WTC11 (cell line): ENCODE results near the gene SHC3. TPM values are rescaled to one million over a fixed set of nuclear protein-coding genes. Genes with fewer than 3 reads are reported as not detected.

Experiments
- ATAC-seq: fragments of 200-7000 bp; cut with Tn5 transposase; 2 replicates; pipeline ENCODE4 v1.10.0; 2021; ENCODE audit warnings: mild to moderate bottlenecking, moderate library complexity
- Bru-seq: library from RNA; stranded (reverse); fragments of 400-500 nt; gene quantifications from one replicate; lab custom pipeline; 2021; lab: Mats Ljungman, UMichigan
- CTCF ChIA-PET: fragments of 300-600 bp; sonication (Branson Sonifier 250); formaldehyde crosslinking; loops from one replicate; lab custom pipeline; 2021; ENCODE audit warnings: antibody characterized with exemption; lab: Charles Lee
- POLR2A ChIA-PET: fragments of 350-600 bp; sonication (Branson Sonifier 250); formaldehyde crosslinking; loops from one replicate; lab custom pipeline; 2021; ENCODE audit warnings: antibody characterized with exemption; lab: Charles Lee
- DNase-seq: peaks from one replicate; pipeline ENCODE4 v3.0.0; 2021; ENCODE audit warnings: low spot score
- H3K27ac Mint-ChIP-seq: 2 replicates; pipeline ENCODE4 v1.8.0; 2021; ENCODE audit warnings: mixed read lengths
- H3K27me3 Mint-ChIP-seq: 2 replicates; pipeline ENCODE4 v1.8.0; 2021; ENCODE audit warnings: low read depth, mild to moderate bottlenecking, moderate library complexity, mixed read lengths
- H3K36me3 Mint-ChIP-seq: 2 replicates; pipeline ENCODE4 v1.8.0; 2021; ENCODE audit warnings: mixed read lengths
- H3K4me1 Mint-ChIP-seq: 2 replicates; pipeline ENCODE4 v1.8.0; 2022; ENCODE audit warnings: mixed read lengths
- H3K4me3 Mint-ChIP-seq: 2 replicates; pipeline ENCODE4 v1.8.0; 2021; ENCODE audit warnings: mild to moderate bottlenecking, moderate library complexity, mixed read lengths
- H3K9me3 Mint-ChIP-seq: 2 replicates; pipeline ENCODE4 v1.8.0; 2021; ENCODE audit warnings: mixed read lengths
- ARID4B ChIP-seq: sonication (generic); formaldehyde crosslinking; IDR thresholded peaks from 2 replicates; pipeline ENCODE4 v1.8.0; 2023; ENCODE audit warnings: missing genetic modification reagents, mild to moderate bottlenecking, borderline replicate concordance
- CBFB ChIP-seq: sonication (generic); formaldehyde crosslinking; IDR thresholded peaks from 2 replicates; pipeline ENCODE4 v1.8.1; 2022; ENCODE audit warnings: mild to moderate bottlenecking, low read depth, missing genetic modification reagents
- E2F1 ChIP-seq: sonication (generic); formaldehyde crosslinking; IDR thresholded peaks from 2 replicates; pipeline ENCODE4 v1.8.0; 2022; ENCODE audit warnings: mild to moderate bottlenecking, missing genetic modification reagents
- EMX1 ChIP-seq: fragments of 250-450 bp; sonication (Bioruptor Pico); IDR thresholded peaks from 2 replicates; pipeline ENCODE4 v1.8.0; 2021; ENCODE audit warnings: mild to moderate bottlenecking
- ETV6 ChIP-seq: sonication (generic); formaldehyde crosslinking; IDR thresholded peaks from 2 replicates; pipeline ENCODE4 v1.8.1; 2022; ENCODE audit warnings: mild to moderate bottlenecking, missing genetic modification reagents
- FOXP1 ChIP-seq: sonication (generic); formaldehyde crosslinking; IDR thresholded peaks from 2 replicates; pipeline ENCODE4 v1.8.0; 2022; ENCODE audit warnings: missing genetic modification reagents, mild to moderate bottlenecking, moderate library complexity, borderline replicate concordance
- GABPB1 ChIP-seq: sonication (generic); formaldehyde crosslinking; IDR thresholded peaks from 2 replicates; pipeline ENCODE4 v1.8.1; 2023; ENCODE audit warnings: mild to moderate bottlenecking, missing genetic modification reagents
- IRF1 ChIP-seq: sonication (generic); formaldehyde crosslinking; IDR thresholded peaks from 2 replicates; pipeline ENCODE4 v1.8.0; 2023; ENCODE audit warnings: missing genetic modification reagents
- NFE2L1 ChIP-seq: sonication (generic); formaldehyde crosslinking; IDR thresholded peaks from 2 replicates; pipeline ENCODE4 v1.8.1; 2023; ENCODE audit warnings: missing genetic modification reagents
- RORB ChIP-seq: fragments of 250-450 bp; sonication (Bioruptor Pico); IDR thresholded peaks from 2 replicates; pipeline ENCODE4 v1.9.0; 2021; ENCODE audit warnings: mild to moderate bottlenecking
- SMAD4 ChIP-seq: sonication (generic); formaldehyde crosslinking; IDR thresholded peaks from 2 replicates; pipeline ENCODE4 v1.8.0; 2022; ENCODE audit warnings: mild to moderate bottlenecking, missing genetic modification reagents
- TEAD4 ChIP-seq: sonication (generic); formaldehyde crosslinking; IDR thresholded peaks from 2 replicates; pipeline ENCODE4 v1.8.0; 2022; ENCODE audit warnings: mild to moderate bottlenecking, missing genetic modification reagents
- ZNF121 ChIP-seq: sonication (generic); formaldehyde crosslinking; IDR thresholded peaks from 2 replicates; pipeline ENCODE4 v1.8.0; 2023; ENCODE audit warnings: missing genetic modification reagents
- ZNF219 ChIP-seq: sonication (generic); formaldehyde crosslinking; IDR thresholded peaks from 2 replicates; pipeline ENCODE4 v1.8.0; 2023; ENCODE audit warnings: missing genetic modification reagents, mild to moderate bottlenecking, borderline replicate concordance
- ZNF317 ChIP-seq: sonication (generic); formaldehyde crosslinking; IDR thresholded peaks from 2 replicates; pipeline ENCODE4 v1.8.1; 2023; ENCODE audit warnings: low read depth, mild to moderate bottlenecking, moderate library complexity, missing genetic modification reagents, borderline replicate concordance
- ZNF396 ChIP-seq: fragments of 250-450 bp; sonication (Bioruptor Pico); IDR thresholded peaks from 2 replicates; pipeline ENCODE4 v1.8.0; 2021; ENCODE audit warnings: mild to moderate bottlenecking, moderate library complexity, borderline replicate concordance
- ZNF416 ChIP-seq: fragments of 250-450 bp; sonication (Bioruptor Pico); IDR thresholded peaks from 2 replicates; pipeline ENCODE4 v1.9.0; 2021; ENCODE audit warnings: mild to moderate bottlenecking, inconsistent platforms
- ZNF423 ChIP-seq: fragments of 250-450 bp; sonication (Bioruptor Pico); IDR thresholded peaks from 2 replicates; pipeline ENCODE4 v2.1.2; 2022; ENCODE audit warnings: mild to moderate bottlenecking, moderate library complexity
- ZNF671 ChIP-seq: fragments of 250-450 bp; sonication (Bioruptor Pico); IDR thresholded peaks from 2 replicates; pipeline ENCODE4 v1.8.0; 2021; ENCODE audit warnings: mild to moderate bottlenecking
- long read RNA-seq, 3 experiments: library from RNA in 1 of 3; library from capped mRNA in 1 of 3; library from polyadenylated mRNA in 1 of 3; unstranded in 2 of 3; stranded (forward) in 1 of 3; transcript quantifications; one replicate each; pipeline ENCODE4 v2.0.0, GENCODE V29; 2021
- total RNA-seq: library from RNA; stranded (reverse); gene quantifications from 3 replicates; pipeline ENCODE4 v1.2.3, GENCODE V29; 2021
- TF ChIP-seq, protein P1 (sequence below): sonication (generic); formaldehyde crosslinking; IDR thresholded peaks from 2 replicates; pipeline ENCODE4 v1.8.1; 2022; ENCODE audit warnings: missing genetic modification reagents, borderline replicate concordance
- TF ChIP-seq, protein P2 (sequence below): sonication (generic); formaldehyde crosslinking; IDR thresholded peaks from 2 replicates; pipeline ENCODE4 v1.8.0; 2022; ENCODE audit warnings: mild to moderate bottlenecking, missing genetic modification reagents
- TF ChIP-seq, protein P3 (sequence below): fragments of 250-450 bp; sonication (Bioruptor Pico); IDR thresholded peaks from 2 replicates; pipeline ENCODE4 v1.8.0; 2021; ENCODE audit warnings: mild to moderate bottlenecking

The SHC3 gene, protein sequence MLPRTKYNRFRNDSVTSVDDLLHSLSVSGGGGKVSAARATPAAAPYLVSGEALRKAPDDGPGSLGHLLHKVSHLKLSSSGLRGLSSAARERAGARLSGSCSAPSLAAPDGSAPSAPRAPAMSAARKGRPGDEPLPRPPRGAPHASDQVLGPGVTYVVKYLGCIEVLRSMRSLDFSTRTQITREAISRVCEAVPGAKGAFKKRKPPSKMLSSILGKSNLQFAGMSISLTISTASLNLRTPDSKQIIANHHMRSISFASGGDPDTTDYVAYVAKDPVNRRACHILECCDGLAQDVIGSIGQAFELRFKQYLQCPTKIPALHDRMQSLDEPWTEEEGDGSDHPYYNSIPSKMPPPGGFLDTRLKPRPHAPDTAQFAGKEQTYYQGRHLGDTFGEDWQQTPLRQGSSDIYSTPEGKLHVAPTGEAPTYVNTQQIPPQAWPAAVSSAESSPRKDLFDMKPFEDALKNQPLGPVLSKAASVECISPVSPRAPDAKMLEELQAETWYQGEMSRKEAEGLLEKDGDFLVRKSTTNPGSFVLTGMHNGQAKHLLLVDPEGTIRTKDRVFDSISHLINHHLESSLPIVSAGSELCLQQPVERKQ
- total RNA-seq (4.2 to 5.1 TPM (median 4.9 TPM) in 3 replicates), Bru-seq, nascent RNA (percentile 58 among the genes with signal in this experiment)
- long read RNA-seq, experiment 1, full-length matches to known transcripts = 6 of 51 reads
- long read RNA-seq, experiment 1, partial matches to known transcripts = 0 of 51 reads
- long read RNA-seq, experiment 1, other reads (novel, unspliced or antisense) = 45 of 51 reads
- long read RNA-seq, experiment 2, full-length matches to known transcripts = 1 of 2 reads
- long read RNA-seq, experiment 2, partial matches to known transcripts = 0 of 2 reads
- long read RNA-seq, experiment 2, other reads (novel, unspliced or antisense) = 1 of 2 reads
- long read RNA-seq, experiment 3, partial matches to known transcripts = 0 of 2 reads
- long read RNA-seq, experiment 3, other reads (novel, unspliced or antisense) = 2 of 2 reads

DNA sequence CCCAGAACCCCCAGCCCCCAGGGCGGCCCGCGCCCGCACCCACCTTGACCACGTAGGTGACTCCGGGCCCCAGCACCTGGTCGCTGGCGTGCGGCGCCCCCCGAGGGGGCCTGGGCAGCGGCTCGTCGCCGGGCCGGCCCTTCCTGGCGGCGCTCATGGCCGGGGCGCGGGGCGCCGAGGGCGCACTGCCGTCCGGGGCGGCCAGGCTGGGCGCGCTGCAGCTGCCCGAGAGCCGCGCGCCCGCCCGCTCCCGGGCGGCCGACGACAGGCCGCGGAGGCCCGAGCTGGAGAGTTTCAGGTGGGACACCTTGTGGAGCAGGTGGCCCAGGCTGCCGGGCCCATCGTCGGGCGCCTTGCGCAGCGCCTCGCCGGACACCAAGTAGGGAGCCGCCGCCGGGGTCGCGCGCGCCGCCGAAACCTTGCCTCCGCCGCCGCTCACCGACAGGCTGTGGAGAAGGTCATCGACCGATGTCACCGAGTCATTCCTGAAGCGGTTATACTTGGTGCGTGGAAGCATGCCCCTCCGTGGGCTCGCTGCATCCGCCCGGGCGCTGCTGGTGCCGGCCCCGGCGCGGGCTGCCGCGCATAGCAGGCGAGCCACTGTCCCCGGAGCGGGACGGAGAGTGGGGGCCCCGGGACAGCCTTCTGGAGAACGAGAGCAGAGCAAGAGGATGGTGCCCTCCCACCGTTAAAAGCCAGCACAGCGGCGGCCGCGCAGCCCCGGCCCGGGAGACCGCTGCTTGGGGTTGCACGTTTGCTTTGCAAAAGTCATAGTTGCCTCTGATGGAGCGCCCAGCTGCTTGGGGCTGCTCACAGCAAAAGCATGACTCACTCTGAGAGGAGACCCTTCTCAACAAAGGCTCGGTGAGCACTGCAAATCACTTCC lies at the start of gene SHC3:
Gene SHC3, minus strand, starts transcription at position 875 of the 886 bp plus-strand sequence. Its CDS starts 358 bp downstream, at position 517.
- Mint-ChIP-seq H3K4me1 (peaks cover 54% of the 10 kb centered on the region), H3K27ac (peak within 1 kb of the TSS; percentile 99), H3K4me3 (peak within 1 kb of the TSS; percentile 77), H3K27me3 (peaks cover 22% of the 10 kb centered on the region), H3K9me3 (no peaks in the 10 kb centered on the region), H3K36me3 (no peaks in the 10 kb centered on the region)
- ChIA-PET POLR2A (interaction anchor here (1.3 kb wide), 1 partner anchor 34 kb away, joined by 3 read pairs; no protein-coding TSS in a partner anchor), CTCF (interaction anchor here (0.7 to 1.9 kb wide), 4 partner anchors 55 to 251 kb away, joined by 3 to 6 read pairs (median 4); no protein-coding TSS in a partner anchor)
- TF ChIP-seq ZNF416 (no peak), ZNF219 (CRISPR knock-in tag) (0 out of 2 replicates have a peak, but pooled peaks have one; percentile 30), ARID4B (CRISPR knock-in tag) (peak; percentile 53; the same call in 1 of the 2 replicates), TEAD4 (CRISPR knock-in tag) (0 out of 2 replicates have a peak, but pooled peaks have one; percentile 45), FOXP1 (CRISPR knock-in tag) (no peak), EMX1 (no peak), NFE2L1 (CRISPR knock-in tag) (no peak), GABPB1 (CRISPR knock-in tag) (no peak), ETV6 (CRISPR knock-in tag) (peak; percentile 55; the same call in 1 of the 2 replicates), IRF1 (CRISPR knock-in tag) (peak; percentile 57; the same call in 1 of the 2 replicates), ZNF317 (CRISPR knock-in tag) (no peak), ZNF396 (no peak), ZNF671 (CRISPR knock-in tag) (no peak), RORB (CRISPR knock-in tag) (no peak), ZNF121 (peak; percentile 97), SMAD4 (CRISPR knock-in tag) (no peak), CBFB (CRISPR knock-in tag) (no peak), ZNF423 (CRISPR knock-in tag) (no peak), E2F1 (CRISPR knock-in tag) (0 out of 2 replicates have a peak, but pooled peaks have one; percentile 11)
- TF ChIP-seq, protein P1, sequence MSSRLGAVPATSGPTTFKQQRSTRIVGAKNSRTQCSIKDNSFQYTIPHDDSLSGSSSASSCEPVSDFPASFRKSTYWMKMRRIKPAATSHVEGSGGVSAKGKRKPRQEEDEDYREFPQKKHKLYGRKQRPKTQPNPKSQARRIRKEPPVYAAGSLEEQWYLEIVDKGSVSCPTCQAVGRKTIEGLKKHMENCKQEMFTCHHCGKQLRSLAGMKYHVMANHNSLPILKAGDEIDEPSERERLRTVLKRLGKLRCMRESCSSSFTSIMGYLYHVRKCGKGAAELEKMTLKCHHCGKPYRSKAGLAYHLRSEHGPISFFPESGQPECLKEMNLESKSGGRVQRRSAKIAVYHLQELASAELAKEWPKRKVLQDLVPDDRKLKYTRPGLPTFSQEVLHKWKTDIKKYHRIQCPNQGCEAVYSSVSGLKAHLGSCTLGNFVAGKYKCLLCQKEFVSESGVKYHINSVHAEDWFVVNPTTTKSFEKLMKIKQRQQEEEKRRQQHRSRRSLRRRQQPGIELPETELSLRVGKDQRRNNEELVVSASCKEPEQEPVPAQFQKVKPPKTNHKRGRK (CRISPR knock-in tag) = no peak
- TF ChIP-seq, protein P2, sequence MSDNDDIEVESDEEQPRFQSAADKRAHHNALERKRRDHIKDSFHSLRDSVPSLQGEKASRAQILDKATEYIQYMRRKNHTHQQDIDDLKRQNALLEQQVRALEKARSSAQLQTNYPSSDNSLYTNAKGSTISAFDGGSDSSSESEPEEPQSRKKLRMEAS (CRISPR knock-in tag) = 0 out of 2 replicates have a peak, but pooled peaks have one; percentile 30
- TF ChIP-seq, protein P3, sequence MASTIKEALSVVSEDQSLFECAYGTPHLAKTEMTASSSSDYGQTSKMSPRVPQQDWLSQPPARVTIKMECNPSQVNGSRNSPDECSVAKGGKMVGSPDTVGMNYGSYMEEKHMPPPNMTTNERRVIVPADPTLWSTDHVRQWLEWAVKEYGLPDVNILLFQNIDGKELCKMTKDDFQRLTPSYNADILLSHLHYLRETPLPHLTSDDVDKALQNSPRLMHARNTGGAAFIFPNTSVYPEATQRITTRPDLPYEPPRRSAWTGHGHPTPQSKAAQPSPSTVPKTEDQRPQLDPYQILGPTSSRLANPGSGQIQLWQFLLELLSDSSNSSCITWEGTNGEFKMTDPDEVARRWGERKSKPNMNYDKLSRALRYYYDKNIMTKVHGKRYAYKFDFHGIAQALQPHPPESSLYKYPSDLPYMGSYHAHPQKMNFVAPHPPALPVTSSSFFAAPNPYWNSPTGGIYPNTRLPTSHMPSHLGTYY (CRISPR knock-in tag) = no peak
- DNase-seq (peak; percentile 54), ATAC-seq (peak; percentile 24)
